ENCODE data around the gene TJP1. TPM values are rescaled to one million over a fixed set of nuclear protein-coding genes. Genes with fewer than 3 reads are reported as not detected.
"Not testable (repeated sequence)": the region's sequence is repeated elsewhere in the genome, so short reads cannot be mapped to it uniquely, and the experiment has no call there.

The TJP1 gene
- total and polyA plus RNA-seq, 8 donors: 14.7 to 80.0 (median 39.0) TPM

DNA sequence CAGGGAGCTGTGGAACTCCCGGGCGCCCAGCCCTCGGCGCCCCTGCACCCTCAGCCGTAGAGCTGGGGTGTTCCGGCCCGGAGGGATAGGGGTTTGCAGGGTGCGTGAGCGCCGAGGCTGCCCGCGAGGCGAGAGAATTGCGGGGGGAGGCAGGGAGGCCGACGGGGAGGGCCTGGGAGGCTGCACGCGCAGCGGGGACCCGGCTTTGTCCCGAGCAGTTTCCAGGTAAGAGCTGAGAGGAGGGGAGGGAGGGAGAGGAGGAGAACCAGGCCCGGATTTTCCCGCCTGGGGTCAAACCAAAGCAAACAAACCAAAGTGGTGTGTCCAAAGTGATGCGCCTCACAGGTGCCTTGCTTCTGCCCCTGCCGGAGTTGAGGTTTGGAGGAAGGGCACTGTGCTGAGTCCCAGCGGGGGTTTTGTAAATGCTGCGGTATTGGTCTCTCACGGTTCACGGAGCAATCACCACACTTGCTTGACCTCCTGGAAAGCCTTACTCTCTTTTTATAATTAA, 146.4 kb downstream of the TJP1 start:
- Histone ChIP-seq H3K27me3 (no peaks in the 10 kb centered on the region), H3K4me1 (peaks cover 9 to 10% (median 9%) of the 10 kb centered on the region in 3 donors), H3K9me3 (no peaks in the 10 kb centered on the region), H3K27ac (peak overlapping the region; percentile 68 to 86 (median 80)), H3K4me3 (peak overlapping the region in 3 of 4 donors; percentile 51 to 69 (median 53)), H3K36me3 (no peaks in the 10 kb centered on the region)
- FAIRE-seq (no peak), DNase-seq (no peak), ATAC-seq (no peak)
- 63 to 71% methylated on average over 29 of the region's 29 CpGs for WGBS, 2 donors
- intact Hi-C loops (cut with DNase I): no loop called here
- TF ChIP-seq, protein P1, sequence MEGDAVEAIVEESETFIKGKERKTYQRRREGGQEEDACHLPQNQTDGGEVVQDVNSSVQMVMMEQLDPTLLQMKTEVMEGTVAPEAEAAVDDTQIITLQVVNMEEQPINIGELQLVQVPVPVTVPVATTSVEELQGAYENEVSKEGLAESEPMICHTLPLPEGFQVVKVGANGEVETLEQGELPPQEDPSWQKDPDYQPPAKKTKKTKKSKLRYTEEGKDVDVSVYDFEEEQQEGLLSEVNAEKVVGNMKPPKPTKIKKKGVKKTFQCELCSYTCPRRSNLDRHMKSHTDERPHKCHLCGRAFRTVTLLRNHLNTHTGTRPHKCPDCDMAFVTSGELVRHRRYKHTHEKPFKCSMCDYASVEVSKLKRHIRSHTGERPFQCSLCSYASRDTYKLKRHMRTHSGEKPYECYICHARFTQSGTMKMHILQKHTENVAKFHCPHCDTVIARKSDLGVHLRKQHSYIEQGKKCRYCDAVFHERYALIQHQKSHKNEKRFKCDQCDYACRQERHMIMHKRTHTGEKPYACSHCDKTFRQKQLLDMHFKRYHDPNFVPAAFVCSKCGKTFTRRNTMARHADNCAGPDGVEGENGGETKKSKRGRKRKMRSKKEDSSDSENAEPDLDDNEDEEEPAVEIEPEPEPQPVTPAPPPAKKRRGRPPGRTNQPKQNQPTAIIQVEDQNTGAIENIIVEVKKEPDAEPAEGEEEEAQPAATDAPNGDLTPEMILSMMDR (IDR thresholded peaks at IDR 0.05): no peak

DNA sequence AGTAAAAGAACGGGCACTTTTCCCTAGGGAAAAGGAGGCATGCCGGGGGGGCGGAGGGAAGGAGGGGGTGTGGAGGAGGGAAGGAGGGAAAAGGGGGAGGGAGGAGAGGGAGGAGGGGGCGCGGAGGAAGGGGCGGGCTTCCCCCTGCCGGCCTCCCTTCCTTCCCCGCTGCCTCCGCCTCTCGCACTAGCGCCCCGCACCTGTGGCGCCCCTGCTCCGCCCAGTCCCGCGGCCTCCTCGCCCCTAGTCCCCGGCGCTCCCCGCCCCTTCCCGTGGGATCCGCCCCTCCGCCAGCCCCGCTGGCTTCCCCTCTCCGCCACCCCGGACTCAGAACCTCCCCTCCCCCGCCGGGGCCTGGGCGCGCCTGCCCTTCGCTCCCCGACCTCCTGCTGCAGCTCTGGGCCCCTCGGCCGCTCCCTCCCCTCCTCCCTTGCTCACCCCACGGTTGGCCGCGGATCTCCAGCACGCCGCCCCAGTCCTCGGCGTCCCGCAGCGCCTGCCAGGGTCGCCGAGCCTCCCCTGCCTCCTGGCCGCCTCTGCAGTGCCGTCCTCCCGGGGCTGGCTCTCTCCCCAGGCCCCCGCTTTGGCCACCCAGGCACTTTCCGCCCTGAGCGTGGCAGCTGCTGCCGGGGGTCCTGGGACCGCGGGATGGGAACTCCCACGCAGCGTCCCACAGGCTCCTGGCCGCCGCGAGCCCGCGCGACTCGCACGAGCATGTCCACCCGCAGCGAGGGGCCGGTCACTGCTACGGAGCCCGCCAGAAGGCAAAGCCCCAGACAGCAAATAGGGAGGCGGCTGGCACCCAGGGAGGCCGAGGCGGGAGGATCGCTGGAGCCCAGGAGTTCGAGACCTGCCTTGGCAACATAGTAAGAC, 147.4 kb downstream of the TJP1 start:
- ATAC-seq (peak; percentile 68 to 80 (median 77)), FAIRE-seq (no peak), DNase-seq (peak; percentile 82 to 92 (median 88))
- H3K27ac ChIP-seq: peak overlapping the region; percentile 68 to 86 (median 80)
- intact Hi-C loops (cut with DNase I): no loop called here
- H3K27me3 ChIP-seq: no peaks in the 10 kb centered on the region
- TF ChIP-seq, protein P1 (IDR thresholded peaks at IDR 0.05): no peak
- H3K36me3 ChIP-seq: no peaks in the 10 kb centered on the region
- H3K4me1 ChIP-seq: peaks cover 18 to 19% (median 18%) of the 10 kb centered on the region in 3 donors
- WGBS, 2 donors: 2 to 3% methylated on average over 54 to 71 of the region's 74 CpGs
- no peaks in the 10 kb centered on the region for H3K9me3 ChIP-seq
- H3K4me3 ChIP-seq: peak overlapping the region; percentile 51 to 69 (median 54)

DNA sequence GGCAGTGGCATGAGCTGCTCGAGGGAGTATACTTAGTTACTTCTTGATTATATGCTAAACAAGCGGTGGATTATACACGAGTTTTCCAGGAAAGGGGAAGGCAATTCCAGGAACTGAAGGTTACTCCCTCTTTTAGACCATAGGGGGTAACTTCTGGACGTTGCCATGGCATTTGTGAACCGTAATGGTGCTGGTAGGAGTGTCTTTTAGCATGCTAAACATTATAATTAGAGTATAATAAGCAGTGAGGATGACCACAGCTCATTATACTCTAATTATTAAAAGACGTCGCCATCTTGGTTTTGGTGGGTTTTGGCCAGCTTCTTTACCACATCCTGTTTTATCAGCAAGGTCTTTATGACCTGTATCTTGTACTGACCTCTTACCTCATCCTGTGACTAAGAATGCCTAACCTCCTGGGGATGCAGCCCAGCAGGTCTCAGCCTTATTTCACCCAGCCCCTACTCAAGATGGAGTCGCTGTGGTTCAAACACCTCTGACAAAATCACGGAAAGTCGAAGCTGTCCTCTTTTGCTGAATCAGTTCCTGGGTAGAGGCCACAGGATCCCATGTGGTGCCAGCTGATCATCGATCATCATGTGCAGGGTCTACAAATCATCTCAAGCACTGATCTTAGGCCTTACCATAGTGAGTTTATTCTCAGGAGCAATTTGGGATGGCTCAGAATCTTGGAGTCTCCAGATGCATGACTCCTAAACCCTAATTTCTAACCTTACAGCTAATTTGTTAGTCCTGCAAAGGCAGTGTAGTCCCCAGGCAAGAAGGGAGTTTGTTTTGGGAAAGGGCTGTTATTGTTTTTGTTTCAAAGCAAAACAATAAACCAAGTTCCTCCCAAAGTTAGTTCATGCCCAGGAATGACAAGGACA, 149.1 kb downstream of the TJP1 start:
- WGBS, 2 donors: 88% methylated on average over 11 of the region's 11 CpGs
- ATAC-seq (no peak), DNase-seq (no peak)

DNA sequence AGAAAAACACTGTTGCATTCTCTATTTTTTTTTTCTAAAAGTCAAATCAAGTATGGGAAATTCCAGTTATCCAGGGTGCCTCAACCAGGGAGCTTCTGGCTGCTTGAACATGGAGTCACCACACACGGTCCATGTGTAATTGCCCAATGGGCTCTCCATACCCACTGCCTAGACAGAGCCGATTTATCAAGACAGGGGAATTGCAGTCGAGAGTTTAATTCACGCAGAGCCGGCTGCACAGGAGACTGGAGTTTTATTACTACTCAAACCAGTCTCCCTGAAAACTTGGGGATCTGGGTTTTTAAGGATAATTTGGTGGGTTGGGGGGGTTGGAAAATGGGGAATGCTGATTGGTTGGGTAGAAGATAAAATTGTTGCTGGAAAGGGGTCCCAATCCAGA, 149.8 kb downstream of the TJP1 start:
- intact Hi-C loops (cut with DNase I): no loop called here
- 91 to 94% methylated on average over 5 of the region's 5 CpGs for WGBS, 2 donors
- H3K4me1 ChIP-seq: peaks cover 20 to 21% (median 20%) of the 10 kb centered on the region in 3 donors
- TF ChIP-seq, protein P1 (IDR thresholded peaks at IDR 0.05): no peak
- H3K36me3 ChIP-seq: no peaks in the 10 kb centered on the region
- DNase-seq (no peak), FAIRE-seq (no peak), ATAC-seq (no peak)
- H3K27ac ChIP-seq: peak overlapping the region; percentile 54 to 90 (median 78)
- H3K27me3 ChIP-seq: no peaks in the 10 kb centered on the region
- H3K9me3 ChIP-seq: no peaks in the 10 kb centered on the region
- no peak overlapping the region for H3K4me3 ChIP-seq

More for the DNA sequence above, 149.1 kb downstream of the TJP1 start:
- no peaks in the 10 kb centered on the region for H3K36me3 ChIP-seq
- TF ChIP-seq, protein P1 (IDR thresholded peaks at IDR 0.05): no peak
- FAIRE-seq: no peak
- H3K27me3 ChIP-seq: no peaks in the 10 kb centered on the region
- no peaks in the 10 kb centered on the region for H3K9me3 ChIP-seq
- no peak overlapping the region for H3K4me3 ChIP-seq
- H3K4me1 ChIP-seq: peaks cover 18 to 20% (median 20%) of the 10 kb centered on the region in 3 donors
- H3K27ac ChIP-seq: peak overlapping the region in 2 of 4 donors; percentile 80 to 86
- intact Hi-C loops (cut with DNase I): no loop called here

DNA sequence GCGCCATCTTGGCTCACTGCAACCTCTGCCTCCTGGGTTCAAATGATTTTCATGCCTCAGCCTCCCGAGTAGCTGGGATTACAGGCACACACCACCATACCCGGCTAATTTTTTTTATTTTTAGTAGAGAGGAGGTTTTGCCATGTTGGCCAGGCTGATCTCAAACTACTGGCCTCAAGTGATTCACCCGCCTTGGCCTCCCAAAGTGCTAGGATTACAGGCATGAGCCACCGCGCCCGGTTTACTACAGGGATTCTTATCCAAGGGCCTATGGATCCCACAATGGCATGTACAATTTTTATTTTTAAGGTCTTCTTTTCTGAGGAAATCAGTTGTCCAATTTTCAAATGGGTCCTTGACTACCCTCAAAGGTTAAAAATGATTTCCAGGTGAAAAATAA, 150.2 kb downstream of the TJP1 start:
- Histone ChIP-seq H3K4me1 (peaks cover 20 to 21% (median 20%) of the 10 kb centered on the region in 3 donors), H3K4me3 (peak overlapping the region in 1 of 4 donors; percentile 19), H3K27ac (peak overlapping the region; percentile 54 to 90 (median 78))
- DNase-seq; H3K9me3 ChIP-seq; intact Hi-C loops (cut with DNase I); H3K27me3 ChIP-seq; H3K36me3 ChIP-seq; ATAC-seq; FAIRE-seq: not testable (repeated sequence)
- WGBS, 2 donors: 83 to 85% methylated on average over 7 of the region's 7 CpGs
